HL-60/S4 treated with phorbol 12-myristate 13-acetate at 8.2 ng/mL for 4 days and 3 days (cell line): ENCODE results near the gene TMEM25.
"Not testable (repeated sequence)": the region's sequence is repeated elsewhere in the genome, so short reads cannot be mapped to it uniquely, and the experiment has no call there.

Experiments
- in situ Hi-C: fragments of 300-500 bp; cut with MboI; formaldehyde crosslinking; loops from 2 replicates; pipeline ENCODE4 v1.15.0; 2022; ENCODE audit warnings: low sequenced_read_pairs

TMEM25 gene

GRCh38 chr11:118574636-118575035 is 43.6 kb downstream of the TMEM25 start:
- in situ Hi-C loops, result no loop called here

GRCh38 chr11:118577995-118578394 is 47.0 kb downstream of the TMEM25 start:
- in situ Hi-C loops, result not testable (repeated sequence)

- in situ Hi-C loops, result no loop called here
These were observed 50.1 kb downstream of the TMEM25 start for GRCh38 chr11:118581057-118581456.
